Measurements from ENCODE around the gene CAMK4.

CAMK4 gene

DNA sequence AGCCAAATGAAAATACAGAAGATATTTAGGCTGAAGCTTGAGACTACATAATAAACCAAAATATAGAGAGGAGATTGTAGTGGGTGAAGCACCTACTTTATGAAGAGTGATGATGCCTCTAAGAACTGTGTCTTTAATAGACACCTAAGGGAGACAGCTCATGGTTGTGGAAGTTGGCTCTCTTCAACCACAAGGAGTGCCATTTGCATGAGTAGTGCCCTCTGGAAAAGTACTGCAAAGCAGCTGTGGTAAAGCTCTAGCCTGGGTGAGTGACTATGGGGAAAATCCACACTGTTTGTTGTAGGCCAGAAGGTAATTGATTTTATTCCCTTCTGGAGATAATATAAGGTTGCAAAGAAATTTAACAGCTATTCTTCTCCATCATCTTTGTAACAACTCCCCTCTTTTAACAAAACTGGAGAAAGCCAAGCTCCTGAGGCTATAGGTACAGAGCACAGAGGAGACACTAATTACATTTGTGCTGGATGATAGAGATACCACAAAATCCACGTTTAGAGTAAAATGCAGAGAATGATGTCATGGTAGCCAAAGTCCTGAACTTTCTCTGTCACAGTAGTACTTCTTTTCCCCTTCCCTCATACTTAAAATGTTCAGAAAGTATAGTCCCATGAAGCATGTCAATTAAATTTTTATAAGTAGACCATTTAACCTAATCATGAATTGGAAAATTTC lies 165.4 kb downstream of the CAMK4 start:
- TF ChIP-seq, protein P1, sequence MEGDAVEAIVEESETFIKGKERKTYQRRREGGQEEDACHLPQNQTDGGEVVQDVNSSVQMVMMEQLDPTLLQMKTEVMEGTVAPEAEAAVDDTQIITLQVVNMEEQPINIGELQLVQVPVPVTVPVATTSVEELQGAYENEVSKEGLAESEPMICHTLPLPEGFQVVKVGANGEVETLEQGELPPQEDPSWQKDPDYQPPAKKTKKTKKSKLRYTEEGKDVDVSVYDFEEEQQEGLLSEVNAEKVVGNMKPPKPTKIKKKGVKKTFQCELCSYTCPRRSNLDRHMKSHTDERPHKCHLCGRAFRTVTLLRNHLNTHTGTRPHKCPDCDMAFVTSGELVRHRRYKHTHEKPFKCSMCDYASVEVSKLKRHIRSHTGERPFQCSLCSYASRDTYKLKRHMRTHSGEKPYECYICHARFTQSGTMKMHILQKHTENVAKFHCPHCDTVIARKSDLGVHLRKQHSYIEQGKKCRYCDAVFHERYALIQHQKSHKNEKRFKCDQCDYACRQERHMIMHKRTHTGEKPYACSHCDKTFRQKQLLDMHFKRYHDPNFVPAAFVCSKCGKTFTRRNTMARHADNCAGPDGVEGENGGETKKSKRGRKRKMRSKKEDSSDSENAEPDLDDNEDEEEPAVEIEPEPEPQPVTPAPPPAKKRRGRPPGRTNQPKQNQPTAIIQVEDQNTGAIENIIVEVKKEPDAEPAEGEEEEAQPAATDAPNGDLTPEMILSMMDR (IDR thresholded peaks at IDR 0.05; ENCODE audit: low read depth, low read length), result no peak; the same call in 1 of the 2 replicates
- no peak for DNase-seq (ENCODE audit: extremely low read depth, low read depth)

DNA sequence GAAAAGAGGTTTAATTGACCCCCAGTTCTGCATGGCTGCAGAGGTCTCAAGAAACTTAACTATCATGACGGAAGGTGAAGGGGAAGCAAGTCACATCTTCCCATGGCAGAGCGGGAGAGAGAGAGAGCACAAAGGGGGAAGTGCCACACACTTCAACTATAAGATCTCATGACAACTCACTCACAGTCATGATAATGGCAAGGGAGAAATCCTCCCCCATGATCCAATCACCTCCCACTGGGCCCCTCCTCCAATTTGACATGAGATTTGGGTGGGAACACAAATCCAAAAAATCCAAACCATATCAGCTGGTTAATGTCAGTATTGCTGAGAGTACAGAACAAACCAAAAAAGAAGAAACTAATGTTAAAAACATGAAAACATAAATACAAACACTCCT lies 168.0 kb downstream of the CAMK4 start:
- TF ChIP-seq, protein P1 (IDR thresholded peaks at IDR 0.05; ENCODE audit: low read depth, low read length), result no peak

DNA sequence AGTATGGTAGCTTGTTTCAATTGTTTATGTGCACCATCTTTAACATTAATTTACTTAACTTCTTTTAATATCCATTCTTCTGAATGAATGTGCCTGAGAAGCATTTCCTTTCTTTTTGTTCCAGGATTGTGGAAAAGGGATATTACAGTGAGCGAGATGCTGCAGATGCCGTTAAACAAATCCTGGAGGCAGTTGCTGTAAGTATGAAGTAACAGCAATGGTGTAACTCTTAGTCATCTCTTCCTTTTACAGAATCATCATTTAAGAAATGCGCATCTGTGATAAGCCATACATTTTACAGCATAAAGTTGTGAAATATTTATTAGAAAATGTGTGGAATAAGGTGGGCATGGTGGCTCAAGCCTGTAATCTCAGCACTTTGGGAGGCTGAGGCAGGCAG lies 170.4 kb downstream of the CAMK4 start:
- DNase-seq (ENCODE audit: extremely low read depth, low read depth), result no peak
- TF ChIP-seq, protein P1 (IDR thresholded peaks at IDR 0.05; ENCODE audit: low read depth, low read length), result no peak

More for the DNA sequence above, 168.0 kb downstream of the CAMK4 start:
- DNase-seq (ENCODE audit: extremely low read depth, low read depth), result no peak

- TF ChIP-seq, protein P1 (IDR thresholded peaks at IDR 0.05; ENCODE audit: low read depth, low read length), result no peak
- no peak for DNase-seq (ENCODE audit: extremely low read depth, low read depth)
These were observed 173.8 kb downstream of the CAMK4 start for GRCh38 chr5:111398013-111398412.

DNA sequence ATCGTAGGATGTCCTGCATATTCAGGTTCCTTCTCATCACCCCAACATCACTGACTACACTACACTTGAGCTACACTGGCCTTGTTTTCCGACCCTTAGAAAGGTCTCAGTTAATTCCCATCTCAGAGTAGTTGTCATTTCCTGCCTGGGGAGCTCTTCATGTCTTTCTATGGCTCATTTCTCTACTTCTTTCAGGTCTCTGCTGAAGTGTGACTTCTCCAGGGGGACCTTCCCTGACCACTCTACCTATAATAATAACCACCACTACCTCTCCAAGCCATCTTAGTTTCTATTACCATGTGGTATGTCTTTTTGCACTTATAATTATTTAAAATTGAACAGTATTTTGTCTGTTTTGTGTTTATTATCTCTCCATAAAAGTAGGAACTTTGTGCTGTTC lies 174.9 kb downstream of the CAMK4 start:
- DNase-seq (ENCODE audit: extremely low read depth, low read depth), result no peak
- TF ChIP-seq, protein P1 (IDR thresholded peaks at IDR 0.05; ENCODE audit: low read depth, low read length), result no peak

DNA sequence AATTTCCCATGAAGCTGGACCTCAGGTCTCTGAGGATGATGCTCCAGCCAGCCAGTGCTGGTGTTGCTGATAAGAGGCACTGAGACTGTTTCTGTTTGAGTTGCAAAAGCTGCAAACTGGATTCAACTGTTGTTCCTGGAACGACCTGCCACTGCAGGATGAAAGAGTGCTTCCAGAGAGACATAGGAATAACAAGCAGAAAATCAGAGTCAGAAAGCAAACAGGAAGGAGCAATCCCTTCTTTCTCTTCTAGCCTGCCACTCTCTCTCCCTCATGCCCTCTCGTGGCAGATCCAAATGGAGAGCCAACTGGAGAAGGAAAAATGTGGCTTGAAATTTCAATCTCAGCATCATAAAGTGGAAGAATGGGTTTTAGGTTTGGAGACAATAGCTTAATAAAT lies 177.7 kb downstream of the CAMK4 start:
- DNase-seq (ENCODE audit: extremely low read depth, low read depth), result no peak
- TF ChIP-seq, protein P1 (IDR thresholded peaks at IDR 0.05; ENCODE audit: low read depth, low read length), result no peak

- DNase-seq (ENCODE audit: extremely low read depth, low read depth), result no peak
- TF ChIP-seq, protein P1 (IDR thresholded peaks at IDR 0.05; ENCODE audit: low read depth, low read length), result no peak
These were observed 180.1 kb downstream of the CAMK4 start for GRCh38 chr5:111404270-111404769.

Measured in AG09319 (cell line).